ENCODE data around the gene IGF2BP2.
"Not testable (repeated sequence)": the region's sequence is repeated elsewhere in the genome, so short reads cannot be mapped to it uniquely, and the experiment has no call there.

The IGF2BP2 gene

DNA sequence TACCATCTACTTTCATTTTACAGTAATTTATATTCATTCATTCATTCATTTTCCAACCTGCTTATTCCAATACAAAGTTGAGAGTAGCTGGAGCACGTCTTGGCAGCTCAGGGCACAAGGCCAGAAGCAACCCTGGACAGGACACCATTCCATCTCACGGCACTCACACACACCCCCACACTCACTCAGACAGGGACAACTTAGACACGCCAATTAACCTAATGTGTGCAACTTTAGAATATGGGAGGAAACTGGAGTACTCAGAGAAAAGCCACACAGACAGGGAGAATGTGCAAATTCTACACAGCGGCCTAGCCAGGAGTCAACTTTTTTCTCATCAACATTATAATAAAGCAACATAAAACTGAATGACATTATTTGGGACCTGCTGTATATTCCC is 46.7 kb downstream of the IGF2BP2 start:
- H3K4me3 ChIP-seq (ENCODE audit: low read depth, low read length) = no peak overlapping the region
- no peak for DNase-seq
- in situ Hi-C loops (cut with HindIII; ENCODE audit: low pct_ligation_motif_present, low sequenced_read_pairs) = no loop called here
- TF ChIP-seq, protein P1, sequence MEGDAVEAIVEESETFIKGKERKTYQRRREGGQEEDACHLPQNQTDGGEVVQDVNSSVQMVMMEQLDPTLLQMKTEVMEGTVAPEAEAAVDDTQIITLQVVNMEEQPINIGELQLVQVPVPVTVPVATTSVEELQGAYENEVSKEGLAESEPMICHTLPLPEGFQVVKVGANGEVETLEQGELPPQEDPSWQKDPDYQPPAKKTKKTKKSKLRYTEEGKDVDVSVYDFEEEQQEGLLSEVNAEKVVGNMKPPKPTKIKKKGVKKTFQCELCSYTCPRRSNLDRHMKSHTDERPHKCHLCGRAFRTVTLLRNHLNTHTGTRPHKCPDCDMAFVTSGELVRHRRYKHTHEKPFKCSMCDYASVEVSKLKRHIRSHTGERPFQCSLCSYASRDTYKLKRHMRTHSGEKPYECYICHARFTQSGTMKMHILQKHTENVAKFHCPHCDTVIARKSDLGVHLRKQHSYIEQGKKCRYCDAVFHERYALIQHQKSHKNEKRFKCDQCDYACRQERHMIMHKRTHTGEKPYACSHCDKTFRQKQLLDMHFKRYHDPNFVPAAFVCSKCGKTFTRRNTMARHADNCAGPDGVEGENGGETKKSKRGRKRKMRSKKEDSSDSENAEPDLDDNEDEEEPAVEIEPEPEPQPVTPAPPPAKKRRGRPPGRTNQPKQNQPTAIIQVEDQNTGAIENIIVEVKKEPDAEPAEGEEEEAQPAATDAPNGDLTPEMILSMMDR (IDR thresholded peaks at IDR 0.05; ENCODE audit: low read depth, low read length, missing control alignments) = no peak
- H3K36me3 ChIP-seq (replicated peaks) = no peaks in the 10 kb centered on the region
- no peak overlapping the region for H3K27ac ChIP-seq
- no peaks in the 10 kb centered on the region for H3K27me3 ChIP-seq (replicated peaks)

GRCh38 chr3:185770109-185770508 is 54.7 kb downstream of the IGF2BP2 start:
- TF ChIP-seq, protein P1 (IDR thresholded peaks at IDR 0.05; ENCODE audit: low read depth, low read length, missing control alignments) = no peak
- H3K36me3 ChIP-seq (replicated peaks) = no peaks in the 10 kb centered on the region
- no peak overlapping the region for H3K4me3 ChIP-seq (ENCODE audit: low read depth, low read length)
- H3K27ac ChIP-seq = no peak overlapping the region
- in situ Hi-C loops (cut with HindIII; ENCODE audit: low pct_ligation_motif_present, low sequenced_read_pairs) = no loop called here
- DNase-seq = no peak
- no peaks in the 10 kb centered on the region for H3K27me3 ChIP-seq (replicated peaks)

DNA sequence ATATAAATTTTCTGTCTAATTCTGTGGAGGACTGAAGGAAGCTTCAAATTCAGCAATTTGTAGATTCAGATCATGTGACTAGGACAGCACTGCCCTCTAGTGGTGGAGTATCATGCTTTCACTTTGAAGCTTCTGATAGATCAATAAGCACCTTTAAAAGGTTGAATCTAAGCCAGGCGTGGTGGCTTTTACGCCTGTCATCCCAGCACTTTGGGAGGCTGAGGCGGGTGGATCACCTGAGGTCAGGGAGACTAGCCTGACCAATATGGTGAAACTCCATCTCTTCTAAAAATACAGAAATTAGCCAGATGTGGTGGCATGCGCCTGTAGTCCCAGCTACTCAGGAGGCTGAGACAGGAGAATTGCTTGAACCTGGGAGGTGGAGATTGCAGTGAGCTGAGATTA is 56.3 kb downstream of the IGF2BP2 start:
- TF ChIP-seq, protein P1 (IDR thresholded peaks at IDR 0.05; ENCODE audit: low read depth, low read length, missing control alignments) = peak; percentile 73
- in situ Hi-C loops (cut with HindIII; ENCODE audit: low pct_ligation_motif_present, low sequenced_read_pairs); H3K27me3 ChIP-seq (replicated peaks); H3K36me3 ChIP-seq (replicated peaks); H3K4me3 ChIP-seq (ENCODE audit: low read depth, low read length); H3K27ac ChIP-seq: not testable (repeated sequence)
- DNase-seq = peak; percentile 48

DNA sequence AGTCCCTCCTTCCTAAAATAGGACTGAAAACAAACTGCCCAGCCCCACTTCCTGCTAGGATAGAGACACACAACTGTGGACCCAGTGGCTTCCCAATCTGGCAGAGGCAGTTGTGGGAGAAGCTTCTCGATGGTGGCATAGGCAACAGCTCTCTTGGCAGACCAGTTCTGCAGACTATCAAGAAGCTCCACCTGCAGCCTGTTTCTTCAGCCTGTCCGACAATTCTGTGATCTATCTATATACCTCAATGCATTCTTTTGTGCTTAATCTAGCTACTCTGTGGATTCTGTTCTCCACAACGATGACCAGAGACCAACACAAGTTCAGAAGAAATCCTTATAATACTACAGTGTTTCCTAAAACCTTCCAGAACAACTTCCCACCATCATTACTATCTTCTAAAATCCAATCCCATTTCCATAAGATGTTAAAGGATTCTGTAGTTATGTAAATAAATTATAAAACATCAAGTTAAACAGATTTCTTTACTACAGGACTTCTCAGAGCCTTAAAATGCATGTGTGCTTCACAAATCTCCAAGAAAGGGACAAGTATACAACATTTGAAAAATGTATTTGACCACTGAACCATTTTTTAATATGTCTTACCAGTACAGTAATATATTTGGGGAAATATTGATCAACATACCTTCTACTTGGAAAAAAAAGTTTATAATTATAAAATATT is 57.7 kb downstream of the IGF2BP2 start:
- Histone ChIP-seq H3K4me3 (ENCODE audit: low read depth, low read length) (no peak overlapping the region), H3K27ac (no peak overlapping the region), H3K36me3 (replicated peaks) (no peaks in the 10 kb centered on the region), H3K27me3 (replicated peaks) (no peaks in the 10 kb centered on the region)
- TF ChIP-seq, protein P1 (IDR thresholded peaks at IDR 0.05; ENCODE audit: low read depth, low read length, missing control alignments) = no peak
- no peak for DNase-seq
- in situ Hi-C loops (cut with HindIII; ENCODE audit: low pct_ligation_motif_present, low sequenced_read_pairs) = no loop called here

- in situ Hi-C loops (cut with HindIII; ENCODE audit: low pct_ligation_motif_present, low sequenced_read_pairs) = no loop called here
Measured at GRCh38 chr3:185766329-185767001, 58.4 kb downstream of the IGF2BP2 start.

More at GRCh38 chr3:185766329-185767001, 58.4 kb downstream of the IGF2BP2 start:
- DNase-seq = no peak
- Histone ChIP-seq H3K4me3 (ENCODE audit: low read depth, low read length) (no peak overlapping the region), H3K27me3 (replicated peaks) (no peaks in the 10 kb centered on the region), H3K27ac (no peak overlapping the region), H3K36me3 (replicated peaks) (no peaks in the 10 kb centered on the region)
- TF ChIP-seq, protein P1 (IDR thresholded peaks at IDR 0.05; ENCODE audit: low read depth, low read length, missing control alignments) = no peak

Measured in brain microvascular endothelial cell (primary cell).